A549 treated with GW870086 at 1 μM for 4 hours (cell line): Measurements from ENCODE around the gene KLRC4. TPM values are rescaled to one million over a fixed set of nuclear protein-coding genes. Genes with fewer than 3 reads are reported as not detected.

Experiments used
- total RNA-seq: library from RNA; stranded (reverse); fragments of 200-300 nt; extraction: Qiagen RNA extraction; gene quantifications from 5 replicates; pipeline ENCODE4 v1.2.3, GENCODE V29; 2022; ENCODE audit warnings: low read depth

KLRC4 gene
- not detected in 5 replicates for total RNA-seq

GRCh38 chr12:10409392-10409791, at the start of gene KLRC4:
KLRC4 (minus strand) TSS chr12:10409757; CDS start chr12:10409575, 182 bp downstream.

GRCh38 chr12:10453156-10453555, 43.6 kb upstream of the KLRC4 start, which contains the start of gene KLRC1:
KLRC1 (minus strand) TSS chr12:10453377; CDS start chr12:10451156, 2,221 bp downstream.

GRCh38 chr12:10435816-10436215, 26.3 kb upstream of the KLRC4 start, which contains the start of gene KLRC2:
KLRC2 (minus strand) TSS chr12:10436010; CDS start chr12:10435986, 24 bp downstream.

GRCh38 chr12:10420334-10420733, 10.8 kb upstream of the KLRC4 start, which contains the start of gene KLRC3:
KLRC3 (minus strand) TSS chr12:10420595; CDS start chr12:10420550, 45 bp downstream.

GRCh38 chr12:10389904-10390303, 19.7 kb downstream of the KLRC4 start, which contains the start of gene KLRK1:
KLRK1 (minus strand) TSS chr12:10390041; CDS start chr12:10388810, 1,231 bp downstream.

Other genes with a start within 250 kb of the KLRC4 start
- gene OLR1, start 237.6 kb downstream of the KLRC4 start, total RNA-seq = 0.72 to 1.8 TPM (median 1.2 TPM) in 5 replicates
- gene TMEM52B, start 230.7 kb downstream of the KLRC4 start, total RNA-seq = 0.08 to 0.64 TPM (median 0.16 TPM) in 4 of 5 replicates, not detected in the other
- 37.0 to 47.9 TPM (median 37.9 TPM) in 5 replicates for gene GABARAPL1, start 196.9 kb downstream of the KLRC4 start, total RNA-seq
- not detected in 5 replicates for gene KLRD1, start 101.9 kb downstream of the KLRC4 start, total RNA-seq
- not detected in 5 replicates for gene KLRK1, start 19.7 kb downstream of the KLRC4 start, total RNA-seq
- gene KLRC3, start 10.8 kb upstream of the KLRC4 start, total RNA-seq = 0.41 to 0.42 TPM in 2 of 5 replicates, not detected in the others
- gene KLRC2, start 26.3 kb upstream of the KLRC4 start, total RNA-seq = 1.7 to 2.4 TPM (median 2.1 TPM) in 5 replicates
- not detected in 5 replicates for gene KLRC1, start 43.6 kb upstream of the KLRC4 start, total RNA-seq
- gene EIF2S3B, start 96.1 kb upstream of the KLRC4 start, total RNA-seq = 0.29 to 0.82 TPM (median 0.59 TPM) in 5 replicates
- 48.5 to 60.4 TPM (median 51.3 TPM) in 5 replicates for gene MAGOHB, start 203.9 kb upstream of the KLRC4 start, total RNA-seq